HUES6 (cell line): Measurements from ENCODE around the gene CDIP1.

Experiments used
- H3K27ac ChIP-seq: 2 replicates; pipeline ENCODE4 v1.7.0; 2013; ENCODE audit warnings: low read depth, mild to moderate bottlenecking, low read length, inconsistent platforms
- H3K27me3 ChIP-seq: 2 replicates; pipeline ENCODE4 v1.6.1; 2013; ENCODE audit warnings: low read length; ENCODE audit not compliant: control insufficient read depth, insufficient read depth
- H3K36me3 ChIP-seq: 2 replicates; pipeline ENCODE4 v1.6.1; 2013; ENCODE audit warnings: low read length; ENCODE audit not compliant: control insufficient read depth, insufficient read depth
- H3K4me1 ChIP-seq: 2 replicates; pipeline ENCODE4 v1.6.1; 2013; ENCODE audit warnings: low read length; ENCODE audit not compliant: control insufficient read depth, insufficient read depth
- H3K4me3 ChIP-seq: 2 replicates; pipeline ENCODE4 v1.5.1; 2013; ENCODE audit warnings: low read depth, low read length
- H3K9ac ChIP-seq: one replicate; pipeline ENCODE4 v1.6.1; 2013; ENCODE audit warnings: mild to moderate bottlenecking, low read length
- H3K9me3 ChIP-seq: 2 replicates; pipeline ENCODE4 v1.6.1; 2013; ENCODE audit warnings: low read depth, low read length; ENCODE audit not compliant: control insufficient read depth, insufficient read depth

The CDIP1 gene

GRCh38 chr16:4539716-4540284, 1.2 kb upstream of the CDIP1 start:
- H3K36me3 ChIP-seq: peaks cover 6% of the 10 kb centered on the region
- H3K9me3 ChIP-seq: peaks cover 14% of the 10 kb centered on the region
- H3K27me3 ChIP-seq: peaks cover 12% of the 10 kb centered on the region
- no peak overlapping the region for H3K27ac ChIP-seq
- H3K9ac ChIP-seq: no peak overlapping the region
- H3K4me1 ChIP-seq: peaks cover 17% of the 10 kb centered on the region
- H3K4me3 ChIP-seq: no peak overlapping the region

- Histone ChIP-seq H3K9ac (peak overlapping the region; percentile 85), H3K36me3 (peaks cover 16% of the 10 kb centered on the region), H3K27me3 (peaks cover 12% of the 10 kb centered on the region), H3K27ac (peak overlapping the region; percentile 75; the same call in 1 of the 2 replicates), H3K4me3 (peak overlapping the region; percentile 77), H3K9me3 (peaks cover 14% of the 10 kb centered on the region), H3K4me1 (peaks cover 17% of the 10 kb centered on the region)
Observed at GRCh38 chr16:4537376-4538343, 913 bp downstream of the CDIP1 start.

GRCh38 chr16:4536391-4537106, 2.0 kb downstream of the CDIP1 start:
- Histone ChIP-seq H3K9ac (peak overlapping the region; percentile 85), H3K36me3 (peaks cover 27% of the 10 kb centered on the region)

GRCh38 chr16:4535627-4536108, 2.9 kb downstream of the CDIP1 start:
- H3K27me3 ChIP-seq: peaks cover 12% of the 10 kb centered on the region
- no peak overlapping the region for H3K9ac ChIP-seq
- H3K4me1 ChIP-seq: peaks cover 17% of the 10 kb centered on the region
- no peak overlapping the region for H3K27ac ChIP-seq
- H3K9me3 ChIP-seq: peaks cover 14% of the 10 kb centered on the region
- H3K4me3 ChIP-seq: no peak overlapping the region
- H3K36me3 ChIP-seq: peaks cover 28% of the 10 kb centered on the region

More at GRCh38 chr16:4536391-4537106, 2.0 kb downstream of the CDIP1 start:
- Histone ChIP-seq H3K27ac (no peak overlapping the region), H3K27me3 (peaks cover 12% of the 10 kb centered on the region), H3K4me3 (peak overlapping the region; percentile 77), H3K9me3 (peaks cover 14% of the 10 kb centered on the region), H3K4me1 (peaks cover 17% of the 10 kb centered on the region)

- no peak overlapping the region for H3K9ac ChIP-seq
- peaks cover 28% of the 10 kb centered on the region for H3K36me3 ChIP-seq
- H3K4me3 ChIP-seq: no peak overlapping the region
- H3K27ac ChIP-seq: no peak overlapping the region
- H3K9me3 ChIP-seq: peaks cover 4% of the 10 kb centered on the region
- peaks cover 4% of the 10 kb centered on the region; the same call in 1 of the 2 replicates for H3K27me3 ChIP-seq
- peaks cover 26% of the 10 kb centered on the region for H3K4me1 ChIP-seq
Observed at GRCh38 chr16:4534151-4534790, 4.3 kb downstream of the CDIP1 start.

- no peak overlapping the region for H3K4me3 ChIP-seq
- peaks cover 32% of the 10 kb centered on the region for H3K4me1 ChIP-seq
Observed at GRCh38 chr16:4533490-4533889, 5.1 kb downstream of the CDIP1 start.

GRCh38 chr16:4532238-4532637, 6.3 kb downstream of the CDIP1 start:
- Histone ChIP-seq H3K4me3 (no peak overlapping the region), H3K9me3 (no peaks in the 10 kb centered on the region), H3K27ac (no peak overlapping the region), H3K4me1 (peaks cover 32% of the 10 kb centered on the region), H3K9ac (no peak overlapping the region), H3K27me3 (no peaks in the 10 kb centered on the region), H3K36me3 (peaks cover 28% of the 10 kb centered on the region)

More at GRCh38 chr16:4533490-4533889, 5.1 kb downstream of the CDIP1 start:
- Histone ChIP-seq H3K9ac (no peak overlapping the region), H3K9me3 (no peaks in the 10 kb centered on the region), H3K27me3 (no peaks in the 10 kb centered on the region), H3K27ac (no peak overlapping the region), H3K36me3 (peaks cover 28% of the 10 kb centered on the region)

- H3K9me3 ChIP-seq: no peaks in the 10 kb centered on the region
- no peak overlapping the region for H3K27ac ChIP-seq
- H3K4me1 ChIP-seq: peaks cover 27% of the 10 kb centered on the region
- H3K27me3 ChIP-seq: no peaks in the 10 kb centered on the region
- H3K36me3 ChIP-seq: peaks cover 28% of the 10 kb centered on the region
- no peak overlapping the region for H3K4me3 ChIP-seq
- H3K9ac ChIP-seq: no peak overlapping the region
Observed at GRCh38 chr16:4531811-4532210, 6.8 kb downstream of the CDIP1 start.

GRCh38 chr16:4529085-4530060, 9.2 kb downstream of the CDIP1 start:
- Histone ChIP-seq H3K36me3 (peaks cover 22% of the 10 kb centered on the region), H3K27me3 (no peaks in the 10 kb centered on the region), H3K4me3 (peak overlapping the region; percentile 1; the same call in 1 of the 2 replicates), H3K9me3 (no peaks in the 10 kb centered on the region), H3K27ac (peak overlapping the region; percentile 53; the same call in 1 of the 2 replicates), H3K9ac (peak overlapping the region; percentile 40), H3K4me1 (peaks cover 16% of the 10 kb centered on the region)
